Lower lobe of right lung (tissue), 2 donors: ENCODE data around the gene FRYL. TPM values are rescaled to one million over a fixed set of nuclear protein-coding genes. Genes with fewer than 3 reads are reported as not detected.

ENCODE experiments used
- ATAC-seq, 2 donors: fragments of 200-7000 bp; cut with Tn5 transposase; one replicate each; pipeline ENCODE4 v1.9.1; 2020 to 2022; ENCODE audit warnings: mild to moderate bottlenecking in 2 of 2, moderate library complexity in 2 of 2
- DNase-seq: peaks from one replicate; pipeline ENCODE4 v3.0.0-alpha.2; 2020
- H3K27ac ChIP-seq: fragments of 200-600 bp; one replicate; pipeline ENCODE4 v1.8.0; 2022
- H3K27me3 ChIP-seq: fragments of 200-600 bp; one replicate; pipeline ENCODE4 v1.8.0; 2022; ENCODE audit warnings: low read depth
- H3K36me3 ChIP-seq: fragments of 200-600 bp; one replicate; pipeline ENCODE4 v1.8.0; 2022; ENCODE audit warnings: mild to moderate bottlenecking
- H3K4me1 ChIP-seq: fragments of 200-600 bp; one replicate; pipeline ENCODE4 v1.8.0; 2022
- H3K4me3 ChIP-seq: fragments of 200-600 bp; one replicate; pipeline ENCODE4 v1.8.0; 2022; ENCODE audit warnings: mild to moderate bottlenecking
- H3K9me3 ChIP-seq: fragments of 200-600 bp; one replicate; pipeline ENCODE4 v1.8.0; 2022
- intact Hi-C: fragments of 100-400 bp; cut with DNase I; formaldehyde crosslinking; loops from one replicate; pipeline ENCODE4 v1.11.0; 2022
- total RNA-seq: library from RNA; stranded (reverse); fragmentation: NEBNext Ultra II Directional; extraction: Animal tissue kit (Norgen Biotek cat#: 25700); gene quantifications from one replicate; pipeline ENCODE4 v1.2.1, GENCODE V29; 2021
- TF ChIP-seq, protein P1 (sequence below): fragments of 200-600 bp; IDR thresholded peaks from one replicate; pipeline ENCODE4 v1.8.0; 2022; ENCODE audit warnings: antibody characterized with exemption, mild to moderate bottlenecking
- donor health status: DM: no; HTN: yes; CAD: no; lungs with severe emphysema.

FRYL gene
- total RNA-seq, 1 donor from 2014 or later, result 85.0 TPM

DNA sequence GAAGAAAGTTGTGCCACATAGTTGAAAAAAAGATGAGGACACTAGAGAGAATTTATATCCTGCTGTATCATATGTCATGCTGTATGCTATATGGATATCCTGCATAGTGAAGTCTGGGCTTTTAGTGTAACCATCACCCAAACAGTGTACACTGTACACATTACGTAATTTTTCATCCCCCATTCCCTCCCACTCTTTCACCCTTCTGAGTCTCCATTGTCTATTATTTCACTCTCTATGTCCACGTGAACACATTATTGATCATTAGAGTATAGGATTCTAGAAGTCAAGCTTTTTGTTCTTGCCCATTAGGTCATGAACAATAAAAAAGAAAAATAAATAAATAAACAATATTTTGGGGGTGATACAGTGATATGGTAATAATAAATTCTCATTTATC is 18.0 kb upstream of the FRYL start:
- TF ChIP-seq, protein P1, sequence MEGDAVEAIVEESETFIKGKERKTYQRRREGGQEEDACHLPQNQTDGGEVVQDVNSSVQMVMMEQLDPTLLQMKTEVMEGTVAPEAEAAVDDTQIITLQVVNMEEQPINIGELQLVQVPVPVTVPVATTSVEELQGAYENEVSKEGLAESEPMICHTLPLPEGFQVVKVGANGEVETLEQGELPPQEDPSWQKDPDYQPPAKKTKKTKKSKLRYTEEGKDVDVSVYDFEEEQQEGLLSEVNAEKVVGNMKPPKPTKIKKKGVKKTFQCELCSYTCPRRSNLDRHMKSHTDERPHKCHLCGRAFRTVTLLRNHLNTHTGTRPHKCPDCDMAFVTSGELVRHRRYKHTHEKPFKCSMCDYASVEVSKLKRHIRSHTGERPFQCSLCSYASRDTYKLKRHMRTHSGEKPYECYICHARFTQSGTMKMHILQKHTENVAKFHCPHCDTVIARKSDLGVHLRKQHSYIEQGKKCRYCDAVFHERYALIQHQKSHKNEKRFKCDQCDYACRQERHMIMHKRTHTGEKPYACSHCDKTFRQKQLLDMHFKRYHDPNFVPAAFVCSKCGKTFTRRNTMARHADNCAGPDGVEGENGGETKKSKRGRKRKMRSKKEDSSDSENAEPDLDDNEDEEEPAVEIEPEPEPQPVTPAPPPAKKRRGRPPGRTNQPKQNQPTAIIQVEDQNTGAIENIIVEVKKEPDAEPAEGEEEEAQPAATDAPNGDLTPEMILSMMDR, result no peak
- DNase-seq (no peak), ATAC-seq (no peak)
- Histone ChIP-seq H3K9me3 (no peaks in the 10 kb centered on the region), H3K4me3 (no peak overlapping the region), H3K27ac (no peak overlapping the region), H3K4me1 (no peaks in the 10 kb centered on the region), H3K36me3 (no peaks in the 10 kb centered on the region), H3K27me3 (no peaks in the 10 kb centered on the region)
- intact Hi-C loops, result no loop called here

DNA sequence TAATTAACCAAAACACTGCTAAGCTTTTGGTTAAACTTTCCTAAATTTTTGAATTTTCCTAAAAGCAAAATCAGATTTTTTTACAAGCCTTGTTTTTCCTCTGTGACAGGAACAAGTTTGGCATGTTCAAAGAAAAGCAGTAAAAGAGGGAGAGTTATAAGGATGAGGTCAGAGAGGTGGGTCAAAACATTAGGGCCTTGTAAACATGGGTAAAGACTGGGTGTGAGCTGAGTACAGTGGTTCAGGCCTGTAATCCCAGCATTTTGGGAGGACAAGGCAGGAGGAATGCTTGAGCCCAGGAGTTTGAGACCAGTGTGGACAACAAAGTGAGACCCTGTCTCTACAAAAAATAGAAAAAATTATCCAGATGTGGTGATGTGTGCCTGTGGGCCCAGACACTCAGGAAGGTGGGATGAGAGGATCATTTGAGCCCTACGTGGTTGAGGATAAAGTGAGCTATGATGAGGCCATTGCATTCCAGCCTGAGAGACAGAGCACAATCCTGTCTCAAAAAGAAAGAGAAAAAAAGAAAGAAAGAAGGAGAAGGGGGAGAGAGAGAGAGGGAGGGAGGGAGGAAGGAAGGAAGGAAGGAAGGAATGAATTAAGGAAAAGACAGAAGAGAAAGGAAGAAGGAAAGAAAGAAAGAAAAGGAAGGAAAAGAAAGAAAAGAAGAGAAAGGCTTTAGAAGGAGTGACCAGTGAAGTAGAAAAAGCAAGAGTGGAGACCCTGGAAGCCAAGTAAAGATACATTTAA is 17.0 kb upstream of the FRYL start:
- H3K4me3 ChIP-seq, result no peak overlapping the region
- no peak for ATAC-seq
- TF ChIP-seq, protein P1, result no peak
- H3K36me3 ChIP-seq, result no peaks in the 10 kb centered on the region
- H3K27me3 ChIP-seq, result no peaks in the 10 kb centered on the region
- no peak for DNase-seq
- H3K9me3 ChIP-seq, result no peaks in the 10 kb centered on the region
- intact Hi-C loops, result no loop called here
- no peaks in the 10 kb centered on the region for H3K4me1 ChIP-seq
- no peak overlapping the region for H3K27ac ChIP-seq

DNA sequence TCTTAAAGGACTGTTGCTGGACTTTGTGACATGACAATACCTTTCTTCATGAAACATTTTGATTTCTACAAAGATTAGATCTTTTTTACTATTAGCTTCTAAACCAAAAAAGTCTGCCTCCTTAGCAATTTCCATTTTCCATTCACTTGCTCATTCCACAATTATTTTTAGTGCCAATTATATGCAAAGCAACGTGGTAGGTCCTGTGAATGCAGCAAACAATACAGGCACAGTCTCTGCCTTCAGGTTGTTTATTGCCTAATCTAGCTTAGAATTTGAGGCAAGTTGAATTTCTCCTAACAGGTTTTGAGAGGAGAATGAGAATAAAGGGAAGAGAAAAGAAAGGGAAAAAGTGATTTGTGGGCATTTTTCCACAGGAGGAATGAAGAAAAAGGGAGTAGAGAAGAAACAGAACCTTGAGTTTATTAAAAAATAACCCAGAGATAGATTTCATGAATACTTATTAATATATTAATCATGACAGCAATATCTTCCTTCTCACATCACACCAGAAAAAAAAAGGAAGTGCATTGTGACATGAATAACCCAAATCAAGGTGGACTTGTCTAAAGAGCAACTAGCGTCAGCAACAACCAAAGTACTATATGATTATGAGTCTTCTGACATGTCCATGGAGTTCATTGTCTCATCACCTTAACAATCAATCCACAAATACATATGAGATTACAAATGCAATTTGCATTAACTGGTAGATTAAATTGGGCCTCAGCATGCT is 16.3 kb upstream of the FRYL start:
- intact Hi-C loops, result no loop called here
- Histone ChIP-seq H3K27ac (no peak overlapping the region), H3K27me3 (no peaks in the 10 kb centered on the region), H3K4me1 (no peaks in the 10 kb centered on the region), H3K4me3 (no peak overlapping the region), H3K9me3 (no peaks in the 10 kb centered on the region), H3K36me3 (no peaks in the 10 kb centered on the region)
- DNase-seq (no peak), ATAC-seq (no peak)
- TF ChIP-seq, protein P1, result no peak

DNA sequence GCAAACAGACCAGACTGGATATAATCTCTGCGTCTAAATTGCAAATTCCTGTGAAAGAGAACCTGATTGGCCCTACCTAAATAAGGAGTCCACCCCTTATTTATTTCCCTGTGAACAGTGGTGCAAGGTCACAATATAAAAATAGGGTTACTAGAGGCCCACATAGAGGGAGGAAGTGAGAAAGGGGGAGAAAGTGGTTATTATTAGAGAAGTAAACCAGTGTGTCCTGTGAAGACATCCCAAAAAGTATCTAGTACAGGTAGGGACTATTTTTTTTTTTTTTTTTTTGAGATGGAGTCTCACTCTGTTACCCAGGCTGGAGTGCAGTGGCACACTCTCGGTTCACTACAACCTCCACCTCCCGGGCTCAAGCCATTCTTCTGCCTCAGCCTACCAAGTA is 15.0 kb upstream of the FRYL start:
- no peaks in the 10 kb centered on the region for H3K27me3 ChIP-seq
- H3K9me3 ChIP-seq, result no peaks in the 10 kb centered on the region
- TF ChIP-seq, protein P1, result no peak
- no peak overlapping the region for H3K4me3 ChIP-seq
- H3K36me3 ChIP-seq, result no peaks in the 10 kb centered on the region
- H3K4me1 ChIP-seq, result no peaks in the 10 kb centered on the region
- intact Hi-C loops, result no loop called here
- H3K27ac ChIP-seq, result no peak overlapping the region
- ATAC-seq (no peak), DNase-seq (no peak)

DNA sequence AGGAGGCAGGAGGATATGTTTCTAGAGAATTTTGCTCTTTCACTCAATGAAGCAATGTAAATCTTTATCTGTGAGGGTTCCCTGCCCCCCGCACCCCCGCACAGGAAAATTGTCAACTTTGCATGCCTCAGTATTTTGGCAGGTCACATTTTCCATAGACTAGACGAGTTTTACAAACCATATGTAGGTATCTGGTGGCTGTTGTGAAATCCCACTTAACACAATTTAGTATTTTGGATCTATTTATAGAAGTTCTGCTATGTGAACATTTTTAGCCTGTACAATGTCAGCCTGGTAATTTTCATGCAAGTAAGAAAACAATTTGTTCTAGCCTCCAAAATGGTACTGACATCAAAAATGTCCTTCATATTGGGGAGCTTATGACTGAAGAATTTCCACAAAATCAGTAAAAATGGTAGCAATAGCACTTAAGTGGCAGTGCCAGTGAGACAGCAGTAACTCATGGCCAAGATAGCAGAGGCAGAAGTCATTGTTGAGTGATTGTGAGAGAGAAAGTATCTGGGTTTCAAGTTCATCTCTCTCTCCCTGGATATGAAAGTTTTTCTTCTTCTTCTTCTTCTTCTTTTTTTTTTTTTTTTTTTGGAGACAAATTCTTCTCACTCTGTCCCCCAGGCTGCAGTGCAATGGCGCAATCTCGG is 12.4 kb upstream of the FRYL start:
- intact Hi-C loops, result no loop called here
- Histone ChIP-seq H3K36me3 (no peaks in the 10 kb centered on the region), H3K27me3 (no peaks in the 10 kb centered on the region), H3K4me1 (no peaks in the 10 kb centered on the region), H3K4me3 (no peak overlapping the region), H3K27ac (no peak overlapping the region), H3K9me3 (no peaks in the 10 kb centered on the region)
- no peak for ATAC-seq
- no peak for DNase-seq
- TF ChIP-seq, protein P1, result no peak
